AG08395 (cell line): ENCODE measurements around the gene PCDH11Y.
"Not testable (repeated sequence)": the region's sequence is repeated elsewhere in the genome, so short reads cannot be mapped to it uniquely, and the experiment has no call there.

Experiments
- DNase-seq: peaks from one replicate; pipeline ENCODE4 v3.0.0; 2012; ENCODE audit warnings: mixed read lengths, low spot score

Gene PCDH11Y

DNA sequence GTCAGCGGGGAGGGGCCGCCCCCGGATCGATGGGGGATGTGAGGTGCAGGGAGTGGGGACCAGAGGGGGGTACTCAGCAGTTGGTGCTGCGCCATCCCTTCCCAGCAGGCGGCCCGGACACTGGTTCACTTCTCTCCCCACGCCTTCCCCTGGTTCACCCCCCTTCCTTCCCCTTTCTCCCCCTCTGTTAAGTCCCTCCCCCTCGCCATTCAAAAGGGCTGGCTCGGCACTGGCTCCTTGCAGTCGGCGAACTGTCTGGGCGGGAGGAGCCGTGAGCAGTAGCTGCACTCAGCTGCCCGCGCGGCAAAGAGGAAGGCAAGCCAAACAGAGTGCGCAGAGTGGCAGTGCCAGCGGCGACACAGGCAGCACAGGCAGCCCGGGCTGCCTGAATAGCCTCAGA lies at the start of gene PCDH11Y:
TSS of gene PCDH11Y (plus strand) at position 240 of the 400 bp plus-strand sequence. CDS start 56,804 bp downstream, outside the sequence.
- not testable (repeated sequence) for DNase-seq

GRCh38 chrY:4967894-4968293 lies 32.2 kb upstream of the PCDH11Y start:
- DNase-seq = not testable (repeated sequence)

- not testable (repeated sequence) for DNase-seq
Observed at GRCh38 chrY:4991743-4992400, 8.2 kb upstream of the PCDH11Y start.

DNA sequence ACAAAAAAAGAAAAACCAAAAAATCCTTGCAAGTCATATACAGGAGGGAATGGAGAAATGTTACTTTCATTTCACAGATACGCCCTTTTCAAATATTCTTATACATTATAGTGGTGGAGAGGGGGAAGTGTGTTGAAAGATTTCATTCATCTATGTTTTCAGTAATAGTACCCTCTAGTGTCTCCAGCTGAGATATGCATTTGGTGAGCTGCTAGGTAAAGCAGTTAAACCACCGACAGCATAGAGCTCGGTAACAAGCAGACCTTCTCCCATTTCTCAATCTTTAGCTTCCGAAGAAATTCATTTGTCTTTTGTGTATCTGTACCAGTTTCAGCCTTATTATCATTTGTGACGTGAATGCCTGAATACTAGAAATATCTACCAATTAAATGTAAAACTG lies 5.2 kb upstream of the PCDH11Y start:
- DNase-seq = not testable (repeated sequence)

DNA sequence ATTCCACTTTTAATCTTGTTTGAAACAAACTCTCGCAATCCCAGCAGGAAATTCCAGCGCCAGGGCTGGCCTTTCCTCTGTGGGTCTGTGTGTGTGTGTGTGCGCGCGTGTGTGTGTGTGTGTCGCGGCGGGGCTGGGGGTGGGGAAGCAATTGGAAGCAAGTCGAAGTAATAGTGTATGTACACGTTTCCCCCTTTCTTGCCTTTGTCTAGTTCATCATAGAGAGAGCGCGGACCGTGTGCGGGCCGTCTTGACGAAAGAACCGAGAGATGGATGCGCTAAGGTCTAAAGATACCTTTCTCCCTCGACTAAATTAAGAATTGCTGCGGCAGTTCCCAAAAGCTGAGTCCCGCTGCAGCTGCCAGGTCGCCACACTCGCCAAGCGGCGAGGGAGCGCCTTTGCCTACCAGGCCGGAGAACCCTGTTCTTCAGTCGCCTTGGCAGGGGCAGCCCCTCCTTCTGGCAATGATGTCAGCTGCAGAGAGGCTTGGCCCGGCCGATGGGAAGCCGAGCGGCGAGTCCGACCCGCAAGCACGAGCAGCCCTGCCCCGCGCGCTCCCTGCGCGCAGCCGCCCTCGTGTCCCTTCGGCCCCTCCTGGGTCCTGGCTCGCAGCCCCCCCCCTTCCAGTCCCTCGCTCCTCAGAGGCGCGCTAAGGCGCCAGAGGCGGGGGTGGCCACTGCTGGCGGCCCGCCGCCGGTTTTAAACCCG lies 2.5 kb downstream of the PCDH11Y start:
- not testable (repeated sequence) for DNase-seq

- not testable (repeated sequence) for DNase-seq
Observed at GRCh38 chrY:5038972-5039523, 39.0 kb downstream of the PCDH11Y start.

GRCh38 chrY:5083017-5083416 lies 82.9 kb downstream of the PCDH11Y start:
- DNase-seq = not testable (repeated sequence)

GRCh38 chrY:5182998-5183397 lies 182.9 kb downstream of the PCDH11Y start:
- DNase-seq = not testable (repeated sequence)

- not testable (repeated sequence) for DNase-seq
Observed at GRCh38 chrY:5215116-5215515, 215.0 kb downstream of the PCDH11Y start.

DNA sequence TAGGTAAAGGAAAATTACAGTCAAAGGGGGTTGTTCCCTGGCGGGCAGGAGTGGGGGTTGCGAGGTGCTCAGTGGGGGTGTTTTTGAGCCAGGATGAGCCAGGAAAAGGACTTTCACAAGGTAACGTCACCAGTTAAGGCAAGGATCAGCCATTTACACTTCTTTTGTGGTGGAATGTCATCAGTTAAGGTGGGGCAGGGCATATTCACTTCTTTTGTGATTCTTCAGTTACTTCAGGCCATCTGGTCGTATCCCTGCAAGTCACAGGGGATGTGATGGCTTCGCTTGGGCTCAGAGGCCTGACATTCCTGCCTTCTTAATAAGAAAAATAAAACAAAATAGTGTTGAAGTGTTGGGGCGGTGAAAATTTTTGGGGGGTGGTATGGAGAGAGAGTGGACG lies 324.8 kb downstream of the PCDH11Y start:
- DNase-seq = not testable (repeated sequence)

DNA sequence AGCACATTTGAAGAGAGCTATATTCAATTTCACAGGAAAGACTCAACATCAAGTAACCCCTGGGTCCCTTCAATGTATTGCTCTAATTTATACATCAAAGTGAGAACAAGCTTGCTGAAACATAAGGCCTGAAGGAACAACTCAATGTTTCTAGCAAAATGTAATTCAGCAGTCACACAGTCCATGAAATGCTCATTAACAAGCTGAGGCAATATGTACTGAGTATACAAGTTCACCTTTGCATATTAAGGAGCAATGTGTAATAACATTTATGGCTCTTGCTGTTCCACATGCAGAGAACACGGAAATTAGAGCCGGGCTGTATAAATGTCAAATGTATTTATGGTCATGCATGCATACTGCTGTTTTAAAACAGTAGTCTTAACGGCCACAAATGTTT lies 342.1 kb downstream of the PCDH11Y start:
- not testable (repeated sequence) for DNase-seq

DNA sequence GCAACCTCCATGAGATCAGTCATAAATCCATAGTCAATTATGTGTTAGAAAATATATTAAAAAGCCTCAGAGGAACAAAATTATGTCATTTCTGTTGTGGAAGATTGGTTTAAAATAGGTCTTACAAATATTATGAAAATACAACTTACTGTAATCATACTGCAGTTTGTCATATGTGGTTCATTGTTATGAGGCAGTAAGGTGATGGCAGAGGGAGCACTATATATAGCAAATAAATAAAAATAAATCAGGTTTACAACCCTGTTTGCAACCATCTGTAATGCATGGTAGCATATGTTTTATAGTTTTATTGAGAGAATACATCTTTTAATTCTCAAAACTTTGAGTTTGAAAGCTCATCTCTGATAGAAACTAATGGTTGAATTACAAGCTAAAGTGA lies 543.6 kb downstream of the PCDH11Y start:
- not testable (repeated sequence) for DNase-seq

- not testable (repeated sequence) for DNase-seq
Observed at GRCh38 chrY:5638589-5638988, 638.5 kb downstream of the PCDH11Y start.

DNA sequence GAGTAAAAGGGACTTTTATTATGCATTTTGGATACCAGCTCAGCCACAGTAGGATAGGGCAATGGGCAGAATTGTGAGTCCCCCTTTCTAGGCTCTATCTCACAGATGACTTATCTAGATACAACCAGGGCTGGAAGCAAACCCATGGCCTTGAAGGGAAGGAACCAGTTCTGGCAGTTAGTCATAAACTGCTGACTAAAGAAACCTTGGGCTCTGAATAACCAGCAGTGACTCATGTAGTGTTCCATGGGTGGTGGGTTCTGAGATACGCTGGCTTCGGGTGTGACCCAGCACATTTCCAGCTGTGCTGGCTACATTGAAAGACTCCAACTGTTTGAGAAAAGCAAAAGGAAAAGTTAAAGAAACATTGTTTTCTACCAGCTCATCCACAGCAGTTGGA lies 679.2 kb downstream of the PCDH11Y start:
- DNase-seq = not testable (repeated sequence)

DNA sequence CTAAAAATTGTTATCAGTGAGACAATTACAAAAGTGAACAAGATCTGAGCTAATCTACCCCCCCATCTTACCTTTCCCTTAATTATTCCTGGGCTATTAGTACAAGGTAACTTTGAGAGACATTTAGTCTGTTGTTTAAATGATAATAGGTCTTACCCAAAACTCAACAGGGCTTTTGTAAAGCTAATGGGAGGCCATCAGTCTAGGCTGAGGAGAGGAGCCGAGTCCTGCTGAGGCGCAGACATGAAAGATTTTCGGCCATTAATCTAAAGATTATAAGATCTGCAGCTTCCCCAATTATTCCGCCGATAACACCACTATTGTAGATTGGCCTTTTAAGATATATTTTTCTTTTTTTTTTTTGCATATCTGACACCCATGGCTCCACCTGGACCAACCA lies 708.6 kb downstream of the PCDH11Y start:
- not testable (repeated sequence) for DNase-seq

DNA sequence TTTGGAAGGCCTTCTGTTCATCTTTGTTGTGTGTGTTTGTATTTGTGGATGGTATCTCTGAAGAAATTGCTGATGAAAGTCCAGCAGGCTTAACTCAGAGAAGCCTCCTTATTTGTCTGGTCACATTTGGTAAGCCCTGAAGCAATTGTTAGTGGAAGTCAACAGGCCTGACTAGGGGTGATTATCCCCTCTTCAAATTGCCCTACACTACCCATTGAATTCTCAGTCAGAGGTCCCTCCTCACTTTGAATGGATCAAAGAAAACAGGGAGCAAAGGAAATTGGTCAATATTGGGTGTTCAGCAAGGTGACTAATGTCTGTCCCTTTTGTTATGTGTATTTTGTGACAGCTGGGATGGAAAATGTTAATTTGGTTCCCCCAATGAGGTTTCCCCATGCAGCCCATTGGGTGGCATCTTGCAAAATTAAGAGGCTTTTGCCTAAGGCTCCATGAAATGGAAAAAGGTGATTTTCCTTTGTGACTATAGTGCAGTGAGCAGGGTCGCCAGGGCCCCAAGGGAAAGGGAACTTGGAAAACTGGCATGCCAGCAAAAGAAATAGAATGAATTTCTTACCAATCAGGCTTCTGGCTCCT lies 709.8 kb downstream of the PCDH11Y start:
- not testable (repeated sequence) for DNase-seq

GRCh38 chrY:5761403-5761802 lies 761.3 kb downstream of the PCDH11Y start:
- DNase-seq = not testable (repeated sequence)

- DNase-seq = not testable (repeated sequence)
Observed at GRCh38 chrY:5776485-5776884, 776.4 kb downstream of the PCDH11Y start.
